Measurements from ENCODE around the gene RIOK2.
"Not testable (repeated sequence)": the region's sequence is repeated elsewhere in the genome, so short reads cannot be mapped to it uniquely, and the experiment has no call there.

RIOK2 gene

GRCh38 chr5:97165726-97166125 is 17.3 kb downstream of the RIOK2 start:
- DNase-seq: no peak

DNA sequence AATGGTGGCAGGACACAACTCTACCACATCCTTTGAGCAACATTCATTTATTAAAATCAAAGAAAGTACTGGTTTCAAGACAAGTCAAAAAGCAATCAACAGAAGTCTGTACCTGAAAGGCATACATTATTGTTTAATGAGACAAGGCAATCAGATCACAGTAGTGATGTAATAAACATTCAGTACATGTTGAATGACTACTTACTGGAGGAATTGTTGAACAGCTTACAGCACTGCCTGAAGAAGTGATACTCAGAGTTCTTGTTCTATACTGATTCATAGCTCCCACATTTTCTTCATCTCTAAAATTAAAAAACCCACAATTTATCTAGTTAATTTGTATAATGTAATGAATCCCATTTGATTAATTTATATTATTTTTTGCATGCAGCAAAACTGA is 18.2 kb downstream of the RIOK2 start:
- DNase-seq: peak; percentile 16

GRCh38 chr5:97163790-97164285 is 19.2 kb downstream of the RIOK2 start:
- no peak for DNase-seq

DNA sequence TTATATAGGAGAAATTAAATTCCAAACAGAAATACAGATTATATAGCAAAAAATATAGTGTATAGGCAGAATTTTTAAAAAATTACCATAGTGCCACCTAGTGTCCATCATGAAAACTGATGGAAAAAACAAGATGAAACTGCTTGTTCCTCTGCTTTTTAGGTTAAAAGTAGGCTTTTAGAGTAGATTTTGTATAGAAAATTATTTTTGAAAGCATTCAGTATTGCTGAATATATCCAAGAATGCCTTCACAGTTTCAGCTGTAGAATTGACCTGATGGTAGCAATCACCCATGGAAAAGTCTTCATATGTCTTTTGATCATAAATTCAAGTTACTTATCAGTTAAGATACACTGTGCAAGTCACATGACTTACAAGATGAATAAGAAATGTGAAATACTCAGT is 19.7 kb downstream of the RIOK2 start:
- DNase-seq: peak; percentile 19

DNA sequence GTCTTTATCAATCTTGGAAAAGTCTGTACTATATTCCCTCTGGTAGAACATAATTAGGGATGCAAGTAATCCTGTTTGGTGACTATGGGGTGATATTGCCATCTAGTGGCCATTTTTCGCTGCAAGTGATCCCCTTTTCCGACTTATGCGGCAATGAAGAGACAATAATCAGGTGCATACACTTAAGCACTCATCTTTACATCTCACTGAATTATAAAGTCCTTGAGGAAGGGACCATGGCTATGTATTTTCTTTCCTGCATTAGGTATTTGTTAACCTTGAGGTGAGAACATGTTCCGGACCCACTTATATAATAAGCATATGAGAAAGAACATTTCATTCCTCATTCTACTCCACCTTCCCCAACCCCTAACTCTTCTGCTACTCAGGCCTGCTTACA is 21.0 kb downstream of the RIOK2 start:
- peak; percentile 75 for DNase-seq

DNA sequence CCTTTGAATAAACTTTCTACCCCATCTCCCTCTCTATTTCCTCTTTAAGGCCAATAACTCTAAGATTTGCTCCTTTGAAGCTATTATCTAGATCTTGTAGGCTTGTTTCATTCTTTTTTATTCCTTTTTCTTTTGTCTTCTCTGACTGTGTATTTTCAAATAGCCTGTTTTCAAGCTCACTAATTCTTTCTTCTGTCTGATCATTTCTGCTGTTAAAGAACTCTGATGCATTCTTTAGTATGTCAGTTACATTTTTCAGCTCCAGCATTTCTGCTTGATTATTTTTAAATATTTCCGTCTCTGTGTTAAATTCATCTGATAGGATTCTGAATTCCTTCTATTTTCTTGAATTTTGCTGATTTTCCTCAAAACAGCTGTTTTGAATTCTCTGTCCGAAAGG is 25.4 kb downstream of the RIOK2 start:
- DNase-seq: no peak

DNA sequence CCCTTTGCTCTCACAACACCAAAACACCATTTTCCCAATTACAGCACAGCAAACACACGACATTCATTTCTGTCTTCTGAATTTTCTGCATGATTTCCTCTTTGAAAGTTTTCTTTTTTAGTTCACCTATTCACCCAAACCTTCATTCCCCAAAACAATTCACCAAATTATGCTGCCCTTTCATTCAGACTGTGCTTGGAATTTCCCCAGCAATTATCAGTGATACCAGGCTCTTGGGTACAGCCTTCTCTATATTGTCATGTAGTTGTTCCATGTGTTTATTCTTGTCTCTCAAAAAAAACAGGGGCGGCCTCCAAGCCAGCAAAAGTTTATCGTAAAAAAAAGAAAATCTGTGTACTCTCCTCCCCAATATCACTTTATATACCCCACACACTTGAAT is 31.7 kb downstream of the RIOK2 start:
- DNase-seq: no peak

- no peak for DNase-seq
Measured at GRCh38 chr5:97150401-97150800, 32.6 kb downstream of the RIOK2 start.

DNA sequence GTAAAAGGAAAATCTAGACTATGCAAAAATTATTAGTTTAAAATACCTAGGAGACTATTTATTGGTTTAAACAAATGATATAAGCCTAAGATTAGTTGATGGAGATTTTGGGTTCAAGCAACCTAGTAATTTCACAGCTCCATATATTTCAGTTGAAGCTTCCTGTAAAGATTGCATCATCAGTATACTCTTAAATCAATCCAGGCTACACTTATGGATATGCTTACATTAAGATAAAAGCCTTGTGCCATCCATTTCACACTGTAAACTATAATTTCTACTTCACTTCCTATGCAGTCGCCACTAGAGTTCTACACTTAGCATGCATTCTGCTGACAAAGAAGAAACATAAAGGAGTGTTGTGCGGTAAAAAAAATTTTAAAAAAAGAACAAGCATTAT is 33.3 kb downstream of the RIOK2 start:
- DNase-seq: no peak

- no peak for DNase-seq
Measured at GRCh38 chr5:97148288-97148687, 34.8 kb downstream of the RIOK2 start.

GRCh38 chr5:97143704-97144103 is 39.3 kb downstream of the RIOK2 start:
- no peak for DNase-seq

DNA sequence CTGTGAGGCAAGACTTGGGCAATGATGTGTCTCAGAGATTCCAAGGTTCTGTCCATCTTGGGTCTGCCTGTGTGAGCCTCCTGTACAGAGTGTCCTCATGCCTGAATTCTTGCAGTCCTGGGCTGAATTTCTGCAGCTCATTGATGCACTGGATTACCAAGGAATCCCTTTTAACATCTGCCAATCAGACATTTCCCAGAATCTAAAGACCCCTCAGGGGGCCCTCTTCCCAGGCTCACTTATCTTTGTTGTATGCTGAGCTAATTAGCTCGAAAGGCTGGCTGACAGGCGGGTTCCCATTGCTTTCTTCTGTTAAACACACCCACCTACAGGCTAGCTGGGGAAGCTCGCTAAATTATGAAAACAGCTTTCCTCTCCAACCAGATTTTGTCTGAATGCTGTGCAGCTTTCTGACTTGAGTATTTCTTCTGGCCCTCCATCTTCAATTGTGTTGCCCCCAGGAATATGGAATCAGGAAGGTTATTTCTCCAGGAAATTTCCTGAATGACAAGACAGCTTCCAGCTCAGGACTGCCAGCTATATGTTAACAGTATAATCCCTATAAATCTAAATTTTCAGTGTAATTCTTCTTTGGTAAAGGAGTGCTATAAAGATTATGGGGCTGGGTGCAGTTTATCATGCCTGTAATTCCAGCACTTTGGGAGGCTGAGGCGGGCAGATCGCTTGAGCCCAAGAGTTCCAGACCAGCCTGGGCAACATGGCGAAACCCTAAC is 40.4 kb downstream of the RIOK2 start, which contains the start of gene LIX1:
TSS of gene LIX1 (minus strand) at position 91 of the 734 bp plus-strand sequence. CDS start at position 56, 35 bp downstream.
- peak; percentile 45 for DNase-seq

DNA sequence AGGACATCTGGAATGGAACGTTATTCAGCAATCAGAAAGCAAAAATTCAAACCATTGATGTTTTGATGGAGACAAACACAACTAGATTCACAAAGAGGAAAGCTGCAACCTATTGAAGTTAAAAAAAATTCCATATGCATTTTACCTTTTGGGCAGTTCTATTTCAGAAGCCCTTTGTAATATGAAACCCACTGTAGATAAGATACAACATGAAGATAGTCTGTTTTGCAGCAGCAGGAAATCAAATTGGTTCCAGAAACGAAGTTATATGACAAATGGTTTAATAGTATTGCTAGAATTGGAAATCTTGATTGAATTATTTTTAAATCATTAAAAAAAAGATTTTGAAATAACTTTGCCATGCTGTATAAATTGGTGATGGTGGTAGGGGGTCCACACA is 41.5 kb downstream of the RIOK2 start:
- DNase-seq: no peak

DNA sequence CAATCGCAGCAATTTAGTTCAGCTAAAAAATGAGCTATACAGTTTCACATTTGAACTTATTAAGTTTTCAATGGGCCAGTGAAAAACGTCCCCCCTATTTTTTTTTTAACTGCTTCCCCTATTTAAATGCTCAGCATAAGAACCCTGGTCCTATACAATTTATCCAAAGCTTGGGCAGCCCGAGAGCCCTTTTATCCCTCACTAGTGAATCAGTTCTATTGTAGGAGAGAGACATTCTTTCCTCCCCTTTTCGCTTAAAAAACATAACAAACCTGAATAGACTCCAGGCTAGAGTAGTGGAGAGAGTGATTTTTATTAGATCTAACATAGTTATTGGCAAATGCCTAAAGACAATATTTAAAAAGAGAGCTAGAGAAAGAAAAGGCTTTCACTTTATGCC is 42.0 kb downstream of the RIOK2 start:
- DNase-seq: no peak

DNA sequence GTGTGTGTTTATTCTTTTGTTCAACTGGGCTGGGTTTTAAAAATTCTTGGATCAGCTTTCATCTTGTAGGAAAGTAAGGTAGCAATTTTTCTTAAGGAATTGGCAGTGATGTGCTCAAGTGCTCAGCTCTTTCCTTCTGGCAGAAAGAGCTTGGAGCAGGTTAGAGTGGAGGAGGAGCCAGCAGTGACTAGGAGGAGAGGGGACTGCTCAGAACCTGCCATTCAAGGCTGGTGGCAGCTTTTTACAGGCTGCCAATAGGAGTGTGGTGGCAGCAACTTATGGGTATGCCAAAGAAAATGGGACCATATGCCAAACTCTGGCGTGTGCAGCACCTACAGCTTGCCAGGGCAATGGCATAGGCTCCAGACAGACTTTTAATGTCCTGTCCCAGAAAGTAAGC is 42.8 kb downstream of the RIOK2 start:
- not testable (repeated sequence) for DNase-seq

DNA sequence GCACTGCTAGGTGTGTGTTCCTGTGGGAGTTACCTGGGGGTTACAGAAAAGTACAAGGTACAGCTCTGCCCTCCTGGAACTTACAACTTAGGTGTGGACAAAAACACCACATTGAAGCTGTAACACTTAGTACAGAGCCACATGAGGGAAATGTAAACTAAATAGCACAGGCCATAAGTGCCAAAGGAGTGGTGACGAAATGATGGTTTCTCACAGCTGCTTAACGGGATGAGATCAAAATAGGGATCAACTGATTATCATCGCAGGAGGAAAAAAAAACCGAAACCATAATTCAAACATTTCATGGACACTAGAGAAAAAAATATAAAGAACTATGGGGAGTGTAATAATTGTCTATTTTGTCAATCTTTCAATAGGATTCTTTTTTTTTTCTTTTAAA is 46.6 kb downstream of the RIOK2 start:
- no peak for DNase-seq

DNA sequence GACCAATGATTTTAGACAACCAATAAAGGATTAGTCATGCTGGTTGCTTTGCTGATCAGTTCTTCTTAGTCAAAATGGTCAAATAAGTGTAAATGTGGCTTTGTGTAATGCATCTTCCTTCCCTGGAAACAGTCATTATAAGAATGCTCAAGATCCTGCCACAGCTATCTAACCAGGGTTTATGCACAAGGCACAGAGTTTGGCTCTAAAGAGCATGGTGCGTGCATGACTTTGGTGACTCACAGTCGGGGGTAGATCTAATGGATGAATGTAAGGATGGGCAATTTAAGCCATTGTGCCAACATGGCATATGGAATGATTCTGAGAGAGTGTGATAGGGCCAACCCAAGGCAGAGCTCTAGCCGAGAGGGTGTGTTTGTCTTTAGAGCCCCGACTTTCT is 47.2 kb downstream of the RIOK2 start:
- no peak for DNase-seq

DNA sequence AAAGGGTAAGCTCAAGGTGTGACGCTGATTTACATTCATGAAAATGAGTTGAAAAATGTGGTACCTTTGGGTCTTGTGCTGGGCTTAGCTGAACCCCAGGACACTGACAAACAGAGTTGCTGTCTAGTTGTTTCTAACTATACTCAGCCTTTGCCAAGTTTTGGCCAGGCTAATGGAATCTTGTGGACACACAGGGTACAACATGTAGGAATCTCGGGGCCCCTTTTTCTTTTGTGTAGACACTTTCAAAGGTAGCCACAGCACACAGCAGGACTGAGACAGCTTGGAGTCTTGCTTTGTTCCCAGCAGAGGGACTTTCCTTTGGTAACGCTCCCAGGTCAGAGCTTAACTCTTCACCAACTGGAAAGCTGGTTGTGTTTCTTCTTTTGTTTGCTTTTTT is 48.4 kb downstream of the RIOK2 start:
- no peak for DNase-seq

DNA sequence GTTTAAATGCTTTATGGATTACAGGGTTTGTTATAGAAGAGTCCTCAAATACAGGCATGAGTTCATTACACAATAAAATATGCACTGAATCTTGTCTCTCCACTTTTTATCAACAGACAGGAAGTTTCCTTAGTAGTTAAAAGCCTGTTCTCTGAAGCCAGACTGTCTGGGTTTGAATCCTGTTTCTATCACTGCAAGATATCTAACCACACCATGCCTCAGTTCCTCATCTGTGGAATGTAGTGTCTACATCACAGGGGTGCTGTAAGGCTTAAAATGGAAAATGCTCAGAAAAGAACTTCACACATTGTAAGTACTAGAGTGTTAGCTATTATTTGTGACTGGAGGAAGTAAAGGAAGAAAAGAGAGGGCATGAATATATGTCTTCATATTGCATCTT is 49.9 kb downstream of the RIOK2 start:
- DNase-seq: no peak

DNA sequence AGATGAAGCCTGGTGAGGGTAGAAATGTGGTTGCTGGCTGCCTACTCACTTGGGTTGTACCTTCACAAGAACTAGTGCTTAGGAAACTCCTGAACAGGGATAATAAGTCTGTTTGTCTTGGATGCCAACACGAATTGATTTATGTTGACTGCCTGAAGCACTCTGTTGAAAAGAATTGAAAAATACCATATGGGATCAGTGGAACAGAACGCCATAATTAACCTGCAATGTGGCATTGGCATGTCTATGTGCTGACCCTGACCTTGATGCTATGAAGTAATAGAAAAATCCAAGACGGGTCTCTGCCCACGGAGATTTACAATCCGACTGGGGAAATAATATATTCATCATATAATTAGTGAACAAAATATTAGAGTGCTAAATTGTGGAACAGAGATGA is 51.1 kb downstream of the RIOK2 start:
- no peak for DNase-seq

- peak; percentile 34 for DNase-seq
Measured at GRCh38 chr5:97131139-97131710, 51.8 kb downstream of the RIOK2 start.

DNA sequence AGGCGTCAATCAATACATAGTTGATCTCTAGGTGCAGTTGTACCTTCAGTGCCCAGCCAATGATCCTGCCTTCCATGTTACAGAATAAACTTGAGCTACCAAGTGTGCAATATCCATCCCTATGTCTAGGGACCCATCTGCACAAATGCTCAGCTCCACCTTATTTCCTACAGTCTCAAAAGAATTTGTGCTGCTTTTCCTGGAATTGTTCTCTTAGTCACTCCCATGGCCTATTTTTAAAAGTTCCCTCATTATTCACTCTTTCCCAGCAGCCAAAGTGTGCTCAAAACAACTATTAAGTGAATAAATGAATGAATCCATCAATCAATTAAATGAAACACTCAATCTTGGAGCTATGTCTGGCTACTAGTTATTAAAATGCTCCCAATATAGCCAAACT is 55.3 kb downstream of the RIOK2 start:
- DNase-seq: no peak

DNA sequence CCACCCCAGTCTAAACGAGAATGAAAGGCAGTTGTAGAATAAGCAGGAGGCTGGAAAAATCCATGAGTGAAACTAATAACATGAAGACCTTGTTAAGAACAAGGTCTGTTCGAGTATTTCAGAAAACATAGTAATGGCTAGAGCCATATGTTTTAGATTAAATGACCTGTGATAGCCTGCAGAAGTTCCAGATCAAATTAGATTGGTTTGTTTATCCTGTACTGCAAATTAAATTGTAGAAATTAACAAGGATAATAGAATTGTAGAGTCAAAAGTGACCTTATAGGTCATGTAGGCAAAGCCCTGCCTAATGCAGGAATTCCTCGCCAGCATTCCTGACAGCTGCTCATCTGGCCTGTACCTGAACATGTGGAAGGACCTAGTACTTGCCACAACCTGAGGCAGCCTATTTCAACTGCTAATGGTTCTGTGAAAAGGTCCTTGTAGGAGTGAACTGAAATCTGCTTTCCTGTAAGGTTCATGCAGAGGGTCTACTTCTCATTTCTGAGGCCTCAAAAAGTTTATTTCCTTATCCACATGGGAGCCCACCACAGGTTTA is 57.8 kb downstream of the RIOK2 start:
- DNase-seq: no peak

DNA sequence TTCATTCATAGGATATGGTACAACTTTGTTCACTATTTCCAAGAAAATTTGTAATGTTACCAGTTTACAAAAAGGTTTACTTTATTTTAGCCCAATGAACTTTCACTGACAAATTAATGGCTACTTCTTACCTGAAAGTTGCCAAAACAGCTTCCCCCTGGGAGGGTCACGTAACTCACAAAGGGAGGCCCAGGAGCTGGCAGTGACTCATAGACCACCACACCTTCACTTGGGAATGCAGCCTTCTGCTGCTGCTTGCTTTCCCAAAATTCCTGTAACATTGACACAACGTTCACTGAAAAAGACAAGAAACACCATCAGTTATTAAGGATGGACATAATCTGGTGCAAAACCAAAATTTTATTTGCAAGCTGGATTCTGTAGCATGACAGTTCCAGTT is 58.7 kb downstream of the RIOK2 start:
- DNase-seq: no peak

Data from EL (cell line).